Measurements from ENCODE around the gene EFNA5. TPM values are rescaled to one million over a fixed set of nuclear protein-coding genes. Genes with fewer than 3 reads are reported as not detected.

Gene EFNA5
- total RNA-seq, 1 donor from 2014 or later, result 43.0 TPM

GRCh38 chr5:107565791-107566767, 104.7 kb downstream of the EFNA5 start:
- Mint-ChIP-seq H3K36me3 (ENCODE audit: low read depth) (peaks cover 4% of the 10 kb centered on the region), H3K4me1 (peaks cover 71% of the 10 kb centered on the region), H3K27me3 (ENCODE audit: low read depth) (no peaks in the 10 kb centered on the region), H3K4me3 (peak overlapping the region; percentile 78), H3K9me3 (peaks cover 5% of the 10 kb centered on the region), H3K27ac (ENCODE audit: unreplicated experiment) (peak overlapping the region; percentile 95)
- no peak for DNase-seq (ENCODE audit: low read depth, low spot score)
- TF ChIP-seq CTCF (conservative IDR thresholded peaks at IDR 0.05), result no peak

GRCh38 chr5:107564931-107565372, 105.8 kb downstream of the EFNA5 start:
- Mint-ChIP-seq H3K27me3 (ENCODE audit: low read depth) (no peaks in the 10 kb centered on the region), H3K4me3 (no peak overlapping the region), H3K9me3 (peaks cover 5% of the 10 kb centered on the region), H3K27ac (ENCODE audit: unreplicated experiment) (no peak overlapping the region), H3K4me1 (peaks cover 60% of the 10 kb centered on the region), H3K36me3 (ENCODE audit: low read depth) (peaks cover 4% of the 10 kb centered on the region)
- DNase-seq (ENCODE audit: low read depth, low spot score), result no peak
- no peak for TF ChIP-seq CTCF (conservative IDR thresholded peaks at IDR 0.05)

GRCh38 chr5:107563959-107564544, 106.7 kb downstream of the EFNA5 start:
- H3K9me3 Mint-ChIP-seq, result peaks cover 5% of the 10 kb centered on the region
- H3K4me3 Mint-ChIP-seq, result no peak overlapping the region
- no peak for DNase-seq (ENCODE audit: low read depth, low spot score)
- H3K27ac Mint-ChIP-seq (ENCODE audit: unreplicated experiment), result no peak overlapping the region
- no peak for TF ChIP-seq CTCF (conservative IDR thresholded peaks at IDR 0.05)
- H3K27me3 Mint-ChIP-seq (ENCODE audit: low read depth), result no peaks in the 10 kb centered on the region
- H3K4me1 Mint-ChIP-seq, result peaks cover 65% of the 10 kb centered on the region
- peaks cover 4% of the 10 kb centered on the region for H3K36me3 Mint-ChIP-seq (ENCODE audit: low read depth)

GRCh38 chr5:107560377-107560776, 110.4 kb downstream of the EFNA5 start:
- peaks cover 4% of the 10 kb centered on the region for H3K36me3 Mint-ChIP-seq (ENCODE audit: low read depth)
- H3K4me1 Mint-ChIP-seq, result peaks cover 62% of the 10 kb centered on the region
- no peak for DNase-seq (ENCODE audit: low read depth, low spot score)
- H3K27me3 Mint-ChIP-seq (ENCODE audit: low read depth), result no peaks in the 10 kb centered on the region
- H3K27ac Mint-ChIP-seq (ENCODE audit: unreplicated experiment), result no peak overlapping the region
- peaks cover 5% of the 10 kb centered on the region for H3K9me3 Mint-ChIP-seq
- no peak for TF ChIP-seq CTCF (conservative IDR thresholded peaks at IDR 0.05)
- no peak overlapping the region for H3K4me3 Mint-ChIP-seq

- no peak overlapping the region for H3K4me3 Mint-ChIP-seq
- peaks cover 5% of the 10 kb centered on the region for H3K9me3 Mint-ChIP-seq
- H3K27ac Mint-ChIP-seq (ENCODE audit: unreplicated experiment), result peak overlapping the region; percentile 91
- H3K4me1 Mint-ChIP-seq, result peaks cover 49% of the 10 kb centered on the region
- TF ChIP-seq CTCF (conservative IDR thresholded peaks at IDR 0.05), result no peak
- no peak for DNase-seq (ENCODE audit: low read depth, low spot score)
- no peaks in the 10 kb centered on the region for H3K27me3 Mint-ChIP-seq (ENCODE audit: low read depth)
- peaks cover 4% of the 10 kb centered on the region for H3K36me3 Mint-ChIP-seq (ENCODE audit: low read depth)
These were observed 111.8 kb downstream of the EFNA5 start for GRCh38 chr5:107558823-107559375.
